Ishikawa (cell line): ENCODE measurements around the gene ANKRD18A.

Source experiments
- CEBPB ChIP-seq: IDR thresholded peaks from 2 replicates; pipeline ENCODE4 v1.6.1; 2012
- CREB1 ChIP-seq: IDR thresholded peaks from 2 replicates; pipeline ENCODE4 v1.6.1; 2012; ENCODE audit warnings: low read depth
- EGR1 ChIP-seq: IDR thresholded peaks from 2 replicates; pipeline ENCODE4 v1.6.1; 2012
- EP300 ChIP-seq: IDR thresholded peaks from 2 replicates; pipeline ENCODE4 v1.6.1; 2012; ENCODE audit warnings: borderline replicate concordance
- FOXM1 ChIP-seq: IDR thresholded peaks from 2 replicates; pipeline ENCODE4 v1.6.1; 2012; ENCODE audit warnings: low read depth, borderline replicate concordance
- NFIC ChIP-seq: IDR thresholded peaks from 2 replicates; pipeline ENCODE4 v1.6.1; 2012
- RAD21 ChIP-seq: IDR thresholded peaks from 2 replicates; pipeline ENCODE4 v1.6.1; 2012; ENCODE audit warnings: low read depth
- TAF1 ChIP-seq: IDR thresholded peaks from 2 replicates; pipeline ENCODE4 v1.6.1; 2012; ENCODE audit warnings: low read depth, mild to moderate bottlenecking
- TCF12 ChIP-seq: IDR thresholded peaks from 2 replicates; pipeline ENCODE4 v1.6.1; 2012; ENCODE audit warnings: low read depth
- TEAD4 ChIP-seq: IDR thresholded peaks from 2 replicates; pipeline ENCODE4 v1.6.1; 2012
- YY1 ChIP-seq: IDR thresholded peaks from 2 replicates; pipeline ENCODE4 v1.6.1; 2012; ENCODE audit warnings: low read depth
- ZBTB7A ChIP-seq: IDR thresholded peaks from 2 replicates; pipeline ENCODE4 v1.6.1; 2012; ENCODE audit warnings: low read depth
- TF ChIP-seq, protein P1 (sequence below): IDR thresholded peaks from 2 replicates; pipeline ENCODE4 v1.6.1; 2012
- TF ChIP-seq, protein P2 (sequence below): IDR thresholded peaks from 2 replicates; pipeline ENCODE4 v1.6.1; 2012; ENCODE audit warnings: low read depth, mild to moderate bottlenecking
- TF ChIP-seq, protein P3 (sequence below): IDR thresholded peaks from 2 replicates; pipeline ENCODE4 v1.6.1; 2012

The ANKRD18A gene

DNA sequence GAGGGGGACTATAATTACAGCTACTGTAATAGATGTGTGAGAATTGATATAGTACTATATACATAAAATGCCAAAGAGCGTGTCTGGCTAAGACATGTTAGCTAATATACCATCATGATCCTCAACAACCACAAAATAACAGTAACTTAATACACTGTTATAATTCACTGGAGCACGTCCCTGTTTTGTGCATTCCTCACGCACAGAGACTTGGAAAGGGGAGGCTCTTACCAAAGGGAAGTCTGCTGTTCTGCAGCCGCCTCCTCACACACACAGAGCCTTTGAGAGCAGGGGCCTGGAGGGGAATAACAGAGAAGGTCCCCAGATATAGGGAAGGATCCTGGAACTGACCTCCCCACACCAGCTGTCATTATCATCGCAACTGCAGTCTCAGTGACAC, 97.3 kb downstream of the ANKRD18A start:
- TF ChIP-seq YY1: no peak

DNA sequence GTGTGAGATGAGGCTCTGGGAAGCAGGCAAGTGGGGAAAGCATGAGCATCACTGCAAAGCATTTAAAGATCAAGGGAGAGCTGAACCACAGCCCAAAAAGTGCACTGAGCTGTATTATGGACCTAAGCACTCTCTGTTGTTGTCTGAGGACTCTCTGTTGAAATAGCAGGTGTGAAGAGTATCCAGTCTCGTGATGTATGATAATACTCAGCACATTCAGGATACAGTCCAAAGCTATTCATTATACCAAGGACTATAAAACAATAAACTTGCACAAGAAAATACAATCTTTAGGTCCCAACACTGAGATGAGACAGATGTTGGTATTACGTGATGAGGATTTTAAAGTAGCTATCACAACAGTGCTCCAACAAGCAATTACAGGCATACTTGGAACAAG, 98.6 kb downstream of the ANKRD18A start:
- TF ChIP-seq EGR1 (no peak), TAF1 (no peak), YY1 (no peak), FOXM1 (no peak), EP300 (no peak), TEAD4 (no peak), CREB1 (no peak), CEBPB (no peak), TCF12 (no peak), NFIC (no peak), ZBTB7A (no peak), RAD21 (no peak)
- TF ChIP-seq, protein P1, sequence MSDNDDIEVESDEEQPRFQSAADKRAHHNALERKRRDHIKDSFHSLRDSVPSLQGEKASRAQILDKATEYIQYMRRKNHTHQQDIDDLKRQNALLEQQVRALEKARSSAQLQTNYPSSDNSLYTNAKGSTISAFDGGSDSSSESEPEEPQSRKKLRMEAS: no peak
- TF ChIP-seq, protein P2, sequence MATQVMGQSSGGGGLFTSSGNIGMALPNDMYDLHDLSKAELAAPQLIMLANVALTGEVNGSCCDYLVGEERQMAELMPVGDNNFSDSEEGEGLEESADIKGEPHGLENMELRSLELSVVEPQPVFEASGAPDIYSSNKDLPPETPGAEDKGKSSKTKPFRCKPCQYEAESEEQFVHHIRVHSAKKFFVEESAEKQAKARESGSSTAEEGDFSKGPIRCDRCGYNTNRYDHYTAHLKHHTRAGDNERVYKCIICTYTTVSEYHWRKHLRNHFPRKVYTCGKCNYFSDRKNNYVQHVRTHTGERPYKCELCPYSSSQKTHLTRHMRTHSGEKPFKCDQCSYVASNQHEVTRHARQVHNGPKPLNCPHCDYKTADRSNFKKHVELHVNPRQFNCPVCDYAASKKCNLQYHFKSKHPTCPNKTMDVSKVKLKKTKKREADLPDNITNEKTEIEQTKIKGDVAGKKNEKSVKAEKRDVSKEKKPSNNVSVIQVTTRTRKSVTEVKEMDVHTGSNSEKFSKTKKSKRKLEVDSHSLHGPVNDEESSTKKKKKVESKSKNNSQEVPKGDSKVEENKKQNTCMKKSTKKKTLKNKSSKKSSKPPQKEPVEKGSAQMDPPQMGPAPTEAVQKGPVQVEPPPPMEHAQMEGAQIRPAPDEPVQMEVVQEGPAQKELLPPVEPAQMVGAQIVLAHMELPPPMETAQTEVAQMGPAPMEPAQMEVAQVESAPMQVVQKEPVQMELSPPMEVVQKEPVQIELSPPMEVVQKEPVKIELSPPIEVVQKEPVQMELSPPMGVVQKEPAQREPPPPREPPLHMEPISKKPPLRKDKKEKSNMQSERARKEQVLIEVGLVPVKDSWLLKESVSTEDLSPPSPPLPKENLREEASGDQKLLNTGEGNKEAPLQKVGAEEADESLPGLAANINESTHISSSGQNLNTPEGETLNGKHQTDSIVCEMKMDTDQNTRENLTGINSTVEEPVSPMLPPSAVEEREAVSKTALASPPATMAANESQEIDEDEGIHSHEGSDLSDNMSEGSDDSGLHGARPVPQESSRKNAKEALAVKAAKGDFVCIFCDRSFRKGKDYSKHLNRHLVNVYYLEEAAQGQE: no peak
- TF ChIP-seq, protein P3, sequence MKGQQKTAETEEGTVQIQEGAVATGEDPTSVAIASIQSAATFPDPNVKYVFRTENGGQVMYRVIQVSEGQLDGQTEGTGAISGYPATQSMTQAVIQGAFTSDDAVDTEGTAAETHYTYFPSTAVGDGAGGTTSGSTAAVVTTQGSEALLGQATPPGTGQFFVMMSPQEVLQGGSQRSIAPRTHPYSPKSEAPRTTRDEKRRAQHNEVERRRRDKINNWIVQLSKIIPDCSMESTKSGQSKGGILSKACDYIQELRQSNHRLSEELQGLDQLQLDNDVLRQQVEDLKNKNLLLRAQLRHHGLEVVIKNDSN: no peak
